CD4-positive, alpha-beta T cell treated with Interleukin-2 at 100 ng/mL for 4 hours (primary cell): ENCODE data around the gene COX7A2L.
"Not testable (repeated sequence)": the region's sequence is repeated elsewhere in the genome, so short reads cannot be mapped to it uniquely, and the experiment has no call there.

Source experiments
- DNase-seq: peaks from one replicate; pipeline ENCODE4 v3.0.0-alpha.2; 2020; ENCODE audit warnings: low spot score

The COX7A2L gene

GRCh38 chr2:42360890-42361727, at the start of gene COX7A2L:
Gene COX7A2L (minus strand): TSS chr2:42361217. CDS start chr2:42361161, 56 bp downstream.
- peak; percentile 96 for DNase-seq

DNA sequence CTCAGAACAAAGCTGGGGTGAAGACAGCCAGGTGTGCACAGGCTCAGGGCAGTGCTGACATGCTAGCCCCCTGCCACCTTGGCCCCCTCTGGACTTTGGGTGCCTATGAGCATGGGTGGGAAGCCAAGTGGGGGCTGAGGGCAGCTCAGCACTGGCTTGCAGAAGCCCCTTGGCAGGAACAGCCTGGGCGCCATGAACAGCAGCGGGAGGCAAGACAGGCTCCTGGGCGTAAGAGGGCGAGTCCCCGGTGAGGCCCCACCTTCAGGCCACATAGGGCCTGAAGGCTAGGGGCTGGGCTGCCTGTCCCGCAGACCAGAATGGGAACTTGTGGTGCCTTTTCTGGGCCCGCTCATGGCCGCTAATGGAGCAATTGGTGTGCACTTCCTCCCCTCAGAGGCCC, 47.0 kb upstream of the COX7A2L start:
- DNase-seq: no peak

- DNase-seq: no peak
Measured at GRCh38 chr2:42407476-42407875, 46.5 kb upstream of the COX7A2L start.

DNA sequence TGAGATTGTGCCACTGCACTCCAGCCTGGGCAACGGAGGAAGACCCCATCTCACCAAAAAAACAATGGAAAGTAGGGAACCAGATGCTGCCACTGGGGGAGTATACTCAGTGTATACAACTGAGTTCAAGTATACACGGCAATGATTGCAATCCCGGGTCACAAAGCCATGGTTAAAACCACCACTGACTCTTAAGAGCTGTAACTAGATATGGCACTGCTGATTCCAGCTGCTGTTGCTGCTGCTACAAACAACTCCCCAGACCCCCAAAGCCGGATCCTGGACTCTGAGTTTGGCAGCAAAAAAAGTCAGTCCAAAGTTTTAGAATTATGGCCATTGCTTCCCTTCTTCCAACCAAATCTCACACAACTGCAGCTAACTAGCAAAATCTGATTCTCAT, 43.7 kb upstream of the COX7A2L start:
- DNase-seq: no peak

GRCh38 chr2:42401773-42402172, 40.8 kb upstream of the COX7A2L start:
- DNase-seq: no peak

DNA sequence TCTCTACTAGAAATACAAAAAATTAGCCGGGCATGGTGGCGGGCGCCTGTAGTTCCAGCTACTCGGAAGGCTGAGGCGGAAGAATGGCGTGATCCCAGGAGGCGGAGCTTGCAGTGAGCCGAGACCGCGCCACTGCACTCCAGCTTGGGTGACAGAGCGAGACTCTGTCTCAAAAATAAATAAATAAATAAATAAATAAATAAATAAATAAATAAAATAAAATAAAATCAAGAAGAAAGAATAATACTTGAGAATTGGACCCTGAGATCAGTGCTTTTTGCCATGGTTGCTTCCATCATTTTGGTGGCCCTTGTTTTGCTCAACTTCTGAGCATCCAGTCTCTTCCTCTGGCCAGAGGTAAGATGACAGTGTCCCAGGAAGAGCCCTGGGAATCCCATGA, 37.0 kb upstream of the COX7A2L start:
- not testable (repeated sequence) for DNase-seq

DNA sequence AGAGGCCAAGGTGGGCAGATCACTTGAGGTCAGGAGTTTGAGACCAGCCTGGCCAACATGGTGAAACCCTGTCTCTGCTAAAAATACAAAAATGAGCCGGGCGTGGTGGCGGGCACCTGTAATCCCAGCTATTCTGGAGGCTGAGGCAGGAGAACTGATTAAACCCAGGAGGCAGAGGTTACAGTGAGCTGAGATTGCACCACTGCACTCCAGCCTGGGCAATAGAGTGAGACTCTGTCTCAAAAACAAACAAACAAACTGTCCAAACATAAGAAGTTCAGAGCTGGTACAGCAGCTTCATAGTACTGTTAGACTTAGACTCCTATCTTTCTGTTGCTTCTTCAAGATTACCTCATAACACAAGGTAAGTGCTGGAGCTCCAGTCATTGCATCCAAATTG, 32.3 kb upstream of the COX7A2L start:
- DNase-seq: not testable (repeated sequence)

DNA sequence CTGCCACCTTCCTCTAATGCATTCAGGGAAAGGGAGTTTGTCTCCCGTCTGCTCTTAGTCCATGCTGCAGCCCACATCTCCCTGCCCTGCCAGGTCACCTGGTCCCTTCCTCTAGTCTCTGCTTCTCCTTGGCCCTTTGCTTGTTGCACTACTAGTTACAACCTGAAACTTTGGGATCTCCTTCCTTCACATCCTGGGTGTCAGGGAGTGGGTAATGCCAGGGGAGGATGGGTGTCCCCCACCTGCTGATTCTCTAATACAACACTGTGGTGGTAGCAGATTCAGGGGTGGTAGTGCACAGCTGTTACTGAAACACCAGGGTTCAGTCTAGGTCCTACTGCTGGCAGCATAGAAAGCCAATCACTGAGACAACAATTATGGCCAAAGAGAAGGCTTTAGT, 31.2 kb upstream of the COX7A2L start:
- DNase-seq: no peak

DNA sequence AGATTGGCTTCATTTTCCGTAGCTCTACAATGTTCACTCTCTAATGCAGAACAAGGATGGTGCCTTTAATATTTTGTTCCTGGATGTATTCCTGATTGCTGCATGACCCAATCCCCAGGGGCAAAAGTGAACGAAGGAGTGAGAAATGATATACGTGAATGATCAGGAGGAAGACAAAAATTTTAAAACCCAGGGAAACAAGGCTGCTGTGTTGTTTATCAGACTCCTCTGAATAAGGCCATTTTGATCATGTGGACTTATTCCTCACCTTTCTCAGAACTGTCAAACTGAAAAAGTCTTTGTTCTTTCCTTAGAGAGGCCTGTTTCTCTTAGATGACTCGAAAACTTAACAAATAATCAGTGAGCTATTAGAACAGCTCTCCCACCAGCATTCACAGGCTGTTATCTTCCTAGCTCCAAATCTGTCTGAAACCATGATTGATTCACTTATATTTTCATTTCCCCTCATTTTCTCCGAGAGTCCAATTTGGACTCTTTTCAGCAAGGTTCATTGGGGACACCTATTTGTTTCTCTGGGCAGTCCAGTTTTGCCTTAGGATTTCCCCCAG, 29.5 kb upstream of the COX7A2L start:
- DNase-seq: no peak

- no peak for DNase-seq
Measured at GRCh38 chr2:42386682-42387081, 25.7 kb upstream of the COX7A2L start.

DNA sequence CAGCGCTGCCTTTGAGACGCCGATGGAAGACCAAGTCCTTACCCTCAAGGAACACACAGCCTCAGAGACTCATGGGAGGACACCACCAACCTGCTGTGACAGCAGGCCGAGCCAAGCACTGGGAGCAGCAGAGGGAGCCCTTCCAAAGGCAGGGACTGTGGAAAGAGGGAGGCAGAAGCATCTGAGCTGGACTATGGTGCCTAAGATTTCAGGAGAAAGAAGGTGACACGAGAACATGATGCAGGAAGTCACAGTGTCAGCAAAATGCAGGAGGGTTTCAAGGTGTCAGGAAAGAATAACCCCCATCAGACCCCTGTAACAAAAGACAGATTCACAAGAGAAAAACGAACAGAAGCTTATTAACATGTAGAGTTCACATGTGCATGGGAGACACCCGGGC, 24.2 kb upstream of the COX7A2L start:
- no peak for DNase-seq

GRCh38 chr2:42383855-42384530, 23.0 kb upstream of the COX7A2L start:
- no peak for DNase-seq

GRCh38 chr2:42382144-42382543, 21.1 kb upstream of the COX7A2L start:
- no peak for DNase-seq

DNA sequence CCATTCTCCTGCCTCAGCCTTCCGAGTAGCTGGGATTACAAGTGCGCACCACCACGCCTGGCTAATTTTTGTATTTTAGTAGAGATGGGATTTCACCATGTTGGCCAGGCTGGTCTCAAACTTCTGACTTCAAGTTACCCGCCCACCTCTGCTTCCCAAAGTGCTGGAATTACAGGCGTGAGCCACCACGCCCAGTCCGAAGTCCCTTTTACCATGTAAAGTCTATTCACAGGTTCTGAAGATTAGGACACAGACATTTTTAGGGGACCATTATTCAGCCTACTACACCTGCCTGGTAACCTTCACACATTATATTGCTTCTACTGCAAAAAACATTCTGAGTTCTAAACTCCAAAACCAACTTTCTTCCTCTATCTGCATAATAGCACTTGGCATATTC, 19.0 kb upstream of the COX7A2L start:
- DNase-seq: not testable (repeated sequence)

DNA sequence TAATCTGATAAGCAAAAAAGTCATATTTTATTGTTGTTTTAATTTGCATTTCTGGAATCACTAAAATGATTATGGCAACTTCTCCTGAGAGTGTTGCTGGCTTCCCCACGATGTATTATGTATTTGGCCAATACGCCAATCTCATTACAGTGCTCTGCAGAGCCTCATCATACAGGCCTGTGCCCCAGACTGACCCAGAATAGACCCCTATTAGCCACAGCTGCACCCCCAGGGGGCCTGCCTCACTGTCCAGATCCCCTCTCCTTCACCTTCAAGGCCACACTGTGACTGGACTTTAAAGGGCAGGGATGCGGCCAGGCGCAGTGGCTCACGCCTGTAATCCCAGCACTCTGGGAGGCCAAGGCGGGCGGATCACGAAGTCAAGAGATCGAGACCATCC, 17.4 kb upstream of the COX7A2L start:
- DNase-seq: no peak

- no peak for DNase-seq
Measured at GRCh38 chr2:42376758-42377157, 15.7 kb upstream of the COX7A2L start.

DNA sequence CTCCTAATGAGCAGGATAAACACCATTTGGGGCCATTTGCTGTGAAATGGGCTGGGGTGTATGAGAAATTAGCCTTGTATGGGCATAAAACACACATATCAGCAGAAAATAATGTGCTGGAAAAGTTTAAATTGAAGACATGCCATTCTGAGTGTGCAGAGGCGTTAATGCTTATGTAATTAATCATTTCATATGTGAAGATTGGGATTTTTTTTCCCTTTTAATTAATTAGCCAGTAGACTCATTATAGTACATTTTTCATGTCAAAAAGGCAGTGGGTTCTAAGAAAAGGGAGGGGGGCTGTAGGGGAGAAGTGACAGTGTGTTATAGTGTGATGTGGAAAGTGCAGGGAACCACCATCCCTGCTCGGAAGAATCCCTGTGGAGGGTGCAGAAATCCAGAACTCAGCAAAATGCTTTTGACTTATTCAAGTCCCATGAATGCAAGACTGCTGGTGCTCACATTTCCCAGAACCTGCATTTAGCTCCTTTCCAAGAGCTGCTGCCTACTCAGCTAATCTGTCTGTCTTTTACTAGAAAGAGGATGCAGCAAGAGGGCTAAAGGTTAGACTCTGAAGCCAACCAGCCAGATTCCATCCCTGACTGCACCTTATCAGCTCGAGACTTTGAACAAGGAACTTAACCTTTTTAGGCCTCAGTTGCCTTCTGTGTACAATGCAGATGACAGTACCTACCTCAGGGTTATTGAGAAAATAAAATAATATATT, 11.6 kb upstream of the COX7A2L start:
- no peak for DNase-seq

GRCh38 chr2:42371611-42372473, 10.8 kb upstream of the COX7A2L start:
- DNase-seq: no peak

DNA sequence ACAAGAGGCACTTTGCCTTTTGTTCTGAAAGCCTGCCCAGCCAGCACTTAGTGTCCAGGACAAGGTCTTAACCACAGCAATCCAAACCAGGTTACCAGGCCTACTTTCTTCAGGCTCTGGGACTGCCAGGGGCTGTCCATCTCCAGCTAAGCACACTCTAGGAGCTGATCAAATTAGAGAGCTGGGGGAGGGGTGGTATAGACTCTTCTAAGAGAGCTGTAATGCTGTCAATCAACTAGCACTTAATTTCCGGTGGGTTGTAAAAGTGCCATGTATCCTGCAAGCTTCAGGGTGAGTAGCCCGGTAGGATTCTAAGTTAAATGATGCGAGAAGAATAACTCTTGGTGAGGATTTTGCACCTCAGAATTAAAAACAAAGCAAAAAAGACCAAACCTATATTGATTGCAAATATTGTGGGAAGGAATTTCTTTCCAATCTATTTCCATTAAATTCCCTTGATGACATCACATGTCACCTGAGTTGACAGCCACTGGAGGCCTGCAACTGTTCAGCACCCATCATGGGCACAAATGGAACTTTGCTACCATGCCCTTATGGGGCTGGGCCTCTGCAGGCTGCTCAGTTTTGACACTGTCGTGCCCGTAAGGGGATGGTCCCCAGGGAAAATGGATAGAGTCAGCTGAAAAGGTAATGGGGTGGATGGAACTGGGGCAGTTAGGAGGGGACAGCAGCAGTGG, 8.7 kb upstream of the COX7A2L start:
- no peak for DNase-seq

DNA sequence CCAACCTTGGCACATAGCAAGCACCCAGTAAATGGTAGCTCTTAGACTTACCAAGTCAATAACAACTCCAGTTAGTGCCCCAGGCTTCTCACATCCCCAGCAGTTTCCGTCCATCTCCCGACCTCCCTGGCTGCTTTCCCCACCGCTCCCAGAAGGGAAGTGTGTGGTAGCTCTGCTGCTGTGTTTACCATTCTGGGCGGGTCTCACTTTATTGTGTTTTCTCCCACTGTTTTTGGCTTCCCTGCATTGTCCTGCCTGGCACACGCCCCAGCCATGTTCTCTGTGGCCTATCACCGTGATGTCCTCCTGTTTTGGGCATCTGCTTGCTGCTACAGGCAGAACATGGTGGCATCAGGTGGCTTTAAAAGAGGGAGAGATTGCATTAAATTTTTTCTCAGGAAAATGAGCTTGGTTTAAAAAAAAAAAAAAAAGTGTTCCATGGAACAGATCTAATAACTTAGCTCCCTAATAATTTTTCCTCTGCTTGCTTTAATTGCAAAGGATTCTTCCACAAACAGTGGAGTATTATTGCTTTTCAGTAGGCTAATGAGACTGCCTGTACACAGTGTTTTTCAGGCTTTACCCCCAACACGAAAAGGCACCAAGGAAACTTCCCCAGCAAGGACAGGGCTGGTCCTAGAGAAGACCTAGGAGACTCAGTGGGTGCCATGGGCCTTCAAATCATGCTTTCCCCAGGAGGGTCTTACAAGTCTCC, 8.0 kb upstream of the COX7A2L start:
- no peak for DNase-seq
